GM19397 (cell line): ENCODE measurements around the gene TMEM120A.

Experiments used
- ATAC-seq: cut with Tn5 transposase; IDR thresholded peaks from one replicate; pipeline ENCODE4 v1.9.1; 2021; ENCODE audit warnings: mild to moderate bottlenecking, moderate library complexity; ENCODE audit not compliant: unreplicated experiment

Gene TMEM120A

GRCh38 chr7:75981453-75982305, 12.7 kb downstream of the TMEM120A start:
- no peak for ATAC-seq

- ATAC-seq = no peak
These were observed 13.3 kb downstream of the TMEM120A start for GRCh38 chr7:75981203-75981452.

- no peak for ATAC-seq
These were observed 13.8 kb downstream of the TMEM120A start for GRCh38 chr7:75980430-75981202.

DNA sequence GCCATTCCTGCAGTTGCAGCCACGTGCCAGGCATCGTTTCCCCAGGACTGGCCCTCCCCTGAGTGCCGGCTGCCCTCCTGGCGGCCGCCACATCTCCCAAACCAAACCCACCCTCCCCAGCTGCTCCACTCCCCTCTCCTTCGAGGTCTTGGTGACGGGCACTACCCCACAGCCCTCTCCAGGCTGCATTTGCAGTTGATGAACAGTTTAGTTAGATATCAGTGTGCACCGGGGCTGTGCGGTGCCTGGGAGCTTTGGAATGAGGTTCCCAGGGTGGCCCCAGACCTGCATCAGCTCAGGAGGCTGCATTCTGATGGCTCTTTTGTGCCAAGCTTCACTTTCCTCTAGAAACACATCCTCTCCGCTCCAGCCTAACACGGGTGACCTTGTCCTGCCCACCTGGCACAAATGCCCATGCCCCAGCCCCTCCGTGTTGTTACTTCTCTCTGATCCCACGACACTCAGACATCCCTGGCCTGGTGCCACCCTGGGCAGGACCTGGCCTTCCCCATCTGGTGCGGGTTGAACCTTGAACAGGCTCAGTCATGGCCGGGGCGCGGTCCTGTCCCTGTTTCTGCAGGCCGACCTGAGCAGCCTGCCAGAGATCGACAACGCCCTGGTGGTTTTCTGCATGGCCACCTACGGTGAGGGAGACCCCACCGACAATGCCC, 14.5 kb downstream of the TMEM120A start:
- no peak for ATAC-seq

DNA sequence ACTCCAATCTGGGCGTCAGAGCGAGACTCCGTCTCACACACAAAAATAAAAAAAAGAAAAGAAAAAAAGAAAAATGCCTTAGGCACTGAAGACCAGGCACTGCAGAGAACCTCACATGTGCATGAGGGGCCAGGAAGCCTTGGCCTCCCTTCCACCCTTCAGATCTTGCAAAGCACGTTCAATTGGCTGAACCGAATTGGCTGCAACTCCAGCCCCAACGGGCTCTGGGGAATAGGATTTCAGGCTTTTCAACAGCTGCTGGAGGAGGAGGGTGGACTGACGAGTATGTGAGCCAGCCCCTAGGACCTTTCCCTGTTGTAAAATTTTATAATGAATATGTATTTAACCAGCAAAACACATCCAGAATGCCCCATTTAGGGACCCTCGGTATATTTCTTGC, 16.7 kb downstream of the TMEM120A start:
- no peak for ATAC-seq

DNA sequence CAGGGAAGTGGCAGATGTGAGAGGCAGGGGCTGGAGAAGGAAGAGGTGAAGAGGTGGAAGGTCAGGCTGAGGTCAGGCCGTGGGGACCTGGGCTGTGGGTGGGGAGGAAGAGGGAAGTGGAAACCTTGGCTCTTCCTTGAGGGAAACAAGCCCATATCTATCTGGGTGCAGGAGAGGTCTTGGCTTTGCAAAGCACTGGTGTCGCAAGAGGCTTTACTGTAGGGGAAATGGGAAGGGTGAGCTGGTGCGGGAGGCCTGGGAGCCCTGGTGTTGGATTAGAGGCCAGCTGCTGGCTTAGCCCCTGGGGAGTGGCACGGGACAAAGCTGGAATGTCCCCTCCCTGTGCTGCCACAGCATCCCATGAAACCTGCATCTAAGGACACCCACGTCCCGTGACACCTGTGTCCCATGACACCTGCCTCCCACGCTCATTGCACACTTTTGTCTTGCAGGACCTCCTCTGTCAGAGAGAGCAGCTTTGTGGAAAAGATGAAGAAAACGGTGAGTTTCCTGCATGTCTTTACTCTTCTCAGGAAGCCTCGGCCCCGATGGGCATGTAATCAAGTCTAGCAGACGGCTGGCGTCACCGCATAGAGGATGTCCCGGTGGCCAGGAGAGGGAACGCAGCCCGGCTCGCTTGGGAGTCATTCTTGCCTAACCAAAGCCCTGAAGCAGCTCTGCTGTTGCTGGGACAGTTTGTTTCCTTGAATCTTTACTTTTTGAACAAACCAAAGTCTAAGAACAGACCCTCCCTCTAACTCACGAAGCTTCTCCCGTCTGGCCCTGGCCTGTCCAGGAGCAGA, 22.2 kb downstream of the TMEM120A start:
- no peak for ATAC-seq

- ATAC-seq = no peak
These were observed 23.0 kb downstream of the TMEM120A start for GRCh38 chr7:75971309-75971960.

- no peak for ATAC-seq
These were observed 24.5 kb downstream of the TMEM120A start for GRCh38 chr7:75969704-75970498.

DNA sequence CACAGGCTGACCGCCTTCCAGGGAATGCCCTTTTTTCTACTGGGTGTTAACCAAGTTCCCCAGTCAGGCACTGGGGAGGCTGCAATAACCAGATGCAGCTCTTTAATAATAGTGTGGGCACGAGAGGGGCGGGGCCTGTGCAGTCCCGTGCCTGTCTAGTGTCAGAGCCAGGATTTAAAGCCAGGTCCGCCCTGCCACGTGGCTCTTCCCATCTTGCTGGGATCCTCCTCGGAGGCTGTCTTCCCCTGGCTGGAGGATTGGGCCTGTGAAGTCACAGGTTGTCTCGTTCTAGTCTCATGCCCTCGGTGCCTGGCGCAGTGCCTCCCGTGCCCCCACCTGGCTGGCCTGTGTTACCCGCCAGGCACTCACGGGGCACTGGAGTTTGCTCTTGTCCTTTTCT, 25.2 kb downstream of the TMEM120A start:
- no peak for ATAC-seq

GRCh38 chr7:75968561-75969001, 25.8 kb downstream of the TMEM120A start:
- ATAC-seq = no peak

DNA sequence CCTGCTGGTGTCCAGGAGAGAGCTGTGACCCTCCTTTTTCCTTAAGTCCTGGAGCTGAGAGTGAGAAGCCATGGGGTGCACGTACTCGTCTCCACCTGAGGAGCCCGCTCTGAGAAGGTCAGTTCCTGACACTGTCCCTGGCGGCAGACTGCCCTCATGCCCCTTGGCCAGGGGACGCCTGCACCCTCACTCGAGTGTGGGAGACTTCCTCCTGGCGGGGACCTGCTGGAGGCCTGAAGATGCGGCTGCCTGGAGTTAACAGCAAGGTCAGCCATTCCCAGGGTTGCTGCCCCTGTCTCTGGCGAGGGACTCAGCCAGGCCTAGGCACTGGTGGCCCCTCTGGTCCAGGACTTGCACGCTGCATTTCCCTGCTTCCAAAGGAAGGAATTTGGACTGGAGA, 26.4 kb downstream of the TMEM120A start:
- no peak for ATAC-seq

GRCh38 chr7:75967487-75967997, 26.9 kb downstream of the TMEM120A start:
- no peak for ATAC-seq

DNA sequence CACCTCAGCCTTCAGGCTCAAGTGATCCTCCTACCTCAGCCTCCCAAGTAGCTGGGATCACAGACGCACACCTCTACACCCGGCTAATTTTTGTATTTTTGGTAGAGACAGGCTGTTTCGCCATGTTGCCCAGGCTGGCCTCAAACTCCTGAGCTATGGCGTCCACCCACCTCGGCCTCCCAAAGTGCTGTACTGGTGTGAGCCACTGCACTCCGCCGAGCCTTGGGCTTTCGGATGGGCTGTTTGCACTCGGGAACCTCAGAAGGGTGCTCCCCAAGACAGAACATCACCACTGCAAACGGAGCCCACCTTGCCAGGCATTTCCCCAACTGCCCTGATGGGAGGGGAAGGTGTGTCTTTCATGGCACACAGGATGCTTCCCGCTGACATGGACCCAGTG, 27.3 kb downstream of the TMEM120A start:
- no peak for ATAC-seq

DNA sequence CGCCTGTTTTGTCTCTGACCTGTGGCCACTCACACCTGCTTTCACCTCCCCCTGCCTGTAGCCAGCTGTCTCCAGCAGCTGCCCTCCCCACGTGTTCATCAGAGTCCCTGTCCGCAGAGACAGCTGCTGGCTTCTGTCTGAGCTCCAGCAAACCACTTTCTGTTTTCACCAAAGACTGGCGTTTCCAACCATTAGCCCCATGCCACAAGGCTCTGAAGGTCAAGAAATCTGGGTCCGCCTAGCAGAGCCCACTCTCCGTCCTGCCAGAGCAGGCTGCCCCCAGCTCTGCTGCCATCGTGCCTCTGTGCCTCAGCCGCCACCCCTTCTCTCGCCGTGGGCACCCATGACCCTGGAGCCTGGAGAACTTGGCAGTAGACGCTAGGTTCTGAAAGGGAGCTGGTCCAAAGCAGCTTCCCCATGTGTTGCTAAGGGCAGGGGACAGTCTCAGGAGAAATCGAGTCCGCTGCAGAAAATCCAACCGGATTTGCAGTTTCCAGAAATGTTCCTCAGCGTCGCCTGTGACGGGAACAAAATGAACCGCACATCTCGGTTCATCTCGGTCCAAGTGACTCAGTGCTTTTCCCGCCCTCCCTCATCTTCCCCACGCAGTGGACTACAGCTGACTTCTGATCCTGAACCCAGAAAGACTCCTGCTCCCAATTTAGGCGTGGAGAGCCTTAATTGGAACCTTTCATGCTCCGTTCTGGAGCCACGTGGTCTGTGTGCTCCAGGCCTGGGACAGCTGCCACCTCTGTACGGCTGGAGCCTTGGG, 28.0 kb downstream of the TMEM120A start:
- no peak for ATAC-seq

- ATAC-seq = no peak
These were observed 28.8 kb downstream of the TMEM120A start for GRCh38 chr7:75965617-75966016.

- ATAC-seq = no peak
These were observed 30.9 kb downstream of the TMEM120A start for GRCh38 chr7:75963381-75963995.

- no peak for ATAC-seq
These were observed 31.6 kb downstream of the TMEM120A start for GRCh38 chr7:75962607-75963380.

DNA sequence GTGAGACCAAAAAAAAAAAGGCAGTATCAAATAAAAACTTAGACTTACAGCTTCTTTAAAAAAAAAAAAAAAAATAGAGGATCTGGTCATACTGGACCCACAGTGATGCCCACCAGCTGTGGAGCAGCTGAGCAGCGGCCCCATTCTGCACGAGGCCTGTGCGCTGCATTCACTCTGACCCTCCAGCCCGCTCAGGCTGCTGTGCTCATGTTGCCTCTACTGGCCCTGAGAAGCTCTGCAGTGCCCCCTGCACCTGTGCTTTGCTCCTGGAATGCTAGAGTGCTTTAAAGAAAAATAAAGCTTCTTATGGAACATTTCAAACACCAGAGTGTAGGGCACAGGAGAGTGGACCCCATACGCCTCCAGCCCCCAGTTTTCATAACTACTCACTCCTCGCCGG, 33.2 kb downstream of the TMEM120A start:
- no peak for ATAC-seq
